ENCODE data around the gene SYCE3. TPM values are rescaled to one million over a fixed set of nuclear protein-coding genes. Genes with fewer than 3 reads are reported as not detected.

The SYCE3 gene
- total RNA-seq, 2 donors from 2014 or later = not detected

- no peaks in the 10 kb centered on the region for H3K9me3 ChIP-seq
- TF ChIP-seq CTCF (IDR thresholded peaks at IDR 0.05) = no peak
- peaks cover 4 to 8% of the 10 kb centered on the region in 2 donors for H3K27me3 ChIP-seq
- peaks cover 0 to 17% of the 10 kb centered on the region in 2 donors for H3K4me1 ChIP-seq
- H3K27ac ChIP-seq = no peak overlapping the region
- H3K4me3 ChIP-seq = no peak overlapping the region
- DNase-seq (ENCODE audit: low spot score) = no peak
- no peaks in the 10 kb centered on the region for H3K36me3 ChIP-seq
Measured at GRCh38 chr22:50601669-50602337, 39.1 kb upstream of the SYCE3 start.

GRCh38 chr22:50600967-50601668 is 38.4 kb upstream of the SYCE3 start:
- TF ChIP-seq CTCF (IDR thresholded peaks at IDR 0.05) = no peak
- Histone ChIP-seq H3K9me3 (no peaks in the 10 kb centered on the region), H3K36me3 (no peaks in the 10 kb centered on the region), H3K4me1 (peaks cover 0 to 17% of the 10 kb centered on the region in 2 donors), H3K4me3 (peak overlapping the region in 1 of 2 donors; percentile 58), H3K27ac (no peak overlapping the region), H3K27me3 (peaks cover 4 to 8% of the 10 kb centered on the region in 2 donors)
- no peak for DNase-seq (ENCODE audit: low spot score)

GRCh38 chr22:50600538-50600937 is 37.8 kb upstream of the SYCE3 start, which contains the start of gene MAPK8IP2:
Gene MAPK8IP2 (plus strand): TSS chr22:50600793. CDS start chr22:50600819, 26 bp downstream.
- H3K27me3 ChIP-seq = peaks cover 4 to 8% of the 10 kb centered on the region in 2 donors
- H3K4me3 ChIP-seq = peak within 1 kb of the TSS; percentile 19 to 58
- TF ChIP-seq CTCF (IDR thresholded peaks at IDR 0.05) = no peak
- H3K27ac ChIP-seq = no peak within 1 kb of the TSS
- H3K9me3 ChIP-seq = no peaks in the 10 kb centered on the region
- no peaks in the 10 kb centered on the region for H3K36me3 ChIP-seq
- peaks cover 0 to 17% of the 10 kb centered on the region in 2 donors for H3K4me1 ChIP-seq
- no peak for DNase-seq (ENCODE audit: low spot score)

- Histone ChIP-seq H3K27ac (no peak overlapping the region), H3K4me1 (peaks cover 0 to 17% of the 10 kb centered on the region in 2 donors), H3K4me3 (peak overlapping the region; percentile 19 to 58), H3K9me3 (no peaks in the 10 kb centered on the region), H3K27me3 (peaks cover 4 to 8% of the 10 kb centered on the region in 2 donors), H3K36me3 (no peaks in the 10 kb centered on the region)
- DNase-seq (ENCODE audit: low spot score) = no peak
- TF ChIP-seq CTCF (IDR thresholded peaks at IDR 0.05) = no peak
Measured at GRCh38 chr22:50599816-50600455, 37.2 kb upstream of the SYCE3 start.

GRCh38 chr22:50597097-50597496 is 34.4 kb upstream of the SYCE3 start:
- H3K27ac ChIP-seq = no peak overlapping the region
- no peak overlapping the region for H3K4me3 ChIP-seq
- no peaks in the 10 kb centered on the region for H3K9me3 ChIP-seq
- DNase-seq (ENCODE audit: low spot score) = no peak
- peaks cover 0 to 11% of the 10 kb centered on the region in 2 donors for H3K4me1 ChIP-seq
- no peaks in the 10 kb centered on the region for H3K36me3 ChIP-seq
- no peak for TF ChIP-seq CTCF (IDR thresholded peaks at IDR 0.05)
- H3K27me3 ChIP-seq = no peaks in the 10 kb centered on the region

Data from right atrium auricular region (tissue), 2 donors.